Measurements from ENCODE around the gene RFX8.

RFX8 gene

GRCh38 chr2:101405351-101405899 lies 69.5 kb downstream of the RFX8 start:
- DNase-seq, result no peak

GRCh38 chr2:101403745-101404144 lies 71.2 kb downstream of the RFX8 start:
- DNase-seq, result no peak

- DNase-seq, result no peak
Observed at GRCh38 chr2:101402630-101403029, 72.3 kb downstream of the RFX8 start.

DNA sequence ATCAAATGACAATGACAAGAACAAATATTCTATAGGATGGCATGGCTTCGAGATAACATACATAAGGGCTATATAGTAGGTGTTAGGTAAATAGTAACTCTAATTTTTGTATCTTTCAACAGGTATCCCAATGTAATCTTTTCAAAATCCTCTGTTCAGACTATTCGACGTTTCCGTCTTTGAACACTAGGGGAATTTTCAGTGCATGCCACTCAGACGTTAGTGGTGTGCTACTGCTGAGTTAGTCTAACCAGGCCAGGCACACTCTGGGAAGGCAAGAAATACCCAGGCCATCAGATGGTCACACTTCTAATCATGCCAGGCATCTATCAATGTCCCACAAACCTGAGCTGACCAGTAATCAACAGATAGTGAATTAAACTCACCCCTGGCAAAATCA lies 73.0 kb downstream of the RFX8 start:
- DNase-seq, result no peak

GRCh38 chr2:101401326-101401665 lies 73.6 kb downstream of the RFX8 start:
- DNase-seq, result no peak

GRCh38 chr2:101400506-101401325 lies 74.2 kb downstream of the RFX8 start:
- no peak for DNase-seq

DNA sequence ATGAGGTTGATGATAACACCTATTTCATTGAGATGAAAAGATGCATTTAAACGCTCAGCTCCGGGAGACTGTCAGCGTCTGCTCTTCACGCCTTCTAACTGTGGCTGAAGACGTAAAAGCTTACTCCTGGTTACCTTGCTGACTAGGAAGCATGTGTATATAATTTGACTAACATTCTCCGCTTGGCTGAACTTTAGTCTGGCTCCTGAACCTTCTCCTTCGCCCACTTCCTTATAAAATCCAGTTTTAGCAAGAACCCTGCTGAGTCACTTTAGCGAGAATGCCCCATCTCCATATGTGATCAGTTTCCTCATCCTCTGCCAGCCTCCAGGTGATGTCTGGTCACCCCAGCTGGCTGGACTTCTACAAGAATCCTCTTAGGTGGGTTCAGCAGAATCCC lies 74.9 kb downstream of the RFX8 start:
- DNase-seq, result no peak

DNA sequence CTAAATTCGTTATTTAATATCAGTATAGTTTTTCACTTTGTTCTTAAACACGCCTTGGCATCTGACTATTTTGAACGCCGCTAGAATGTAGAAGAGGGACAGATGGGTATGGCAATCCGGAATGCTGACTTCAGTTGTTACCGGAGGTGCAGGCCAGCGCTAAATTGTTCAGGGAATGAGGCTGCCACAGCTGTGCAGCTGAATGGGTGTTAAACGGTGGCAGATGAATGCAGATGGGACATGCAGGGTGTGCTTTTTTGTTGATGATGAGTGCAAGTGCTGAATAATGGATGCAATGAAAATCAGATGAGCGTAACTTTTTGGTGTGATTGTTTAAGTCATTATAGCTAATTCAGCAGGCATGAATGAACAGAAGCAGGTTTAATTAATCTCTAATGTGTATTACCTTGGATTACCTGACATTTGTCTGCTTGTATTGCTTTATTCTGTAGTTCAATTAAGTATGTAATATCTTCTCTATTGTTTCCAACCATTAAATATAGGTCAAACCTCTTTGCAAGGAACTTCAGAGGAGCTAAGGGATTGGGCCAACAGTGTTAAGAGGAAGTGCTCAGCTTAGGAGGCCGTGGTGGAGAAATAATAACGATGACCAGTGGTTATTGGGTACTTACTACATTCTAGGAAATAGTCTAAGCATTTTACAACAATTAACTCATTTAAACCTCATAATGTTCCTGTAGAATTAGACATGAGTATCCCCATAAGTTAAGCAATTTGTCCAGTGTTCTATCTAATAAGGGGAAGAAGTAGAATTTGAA lies 75.7 kb downstream of the RFX8 start:
- no peak for DNase-seq

- DNase-seq, result no peak
Observed at GRCh38 chr2:101398116-101398821, 76.6 kb downstream of the RFX8 start.

- DNase-seq, result no peak
Observed at GRCh38 chr2:101396316-101396717, 78.6 kb downstream of the RFX8 start.

GRCh38 chr2:101395545-101396315 lies 79.2 kb downstream of the RFX8 start:
- no peak for DNase-seq

- no peak for DNase-seq
Observed at GRCh38 chr2:101388232-101388631, 86.7 kb downstream of the RFX8 start.

- DNase-seq, result peak; percentile 10
Observed at GRCh38 chr2:101387151-101387834, 87.6 kb downstream of the RFX8 start, which contains the start of gene CREG2. TSS of gene CREG2 (minus strand) at chr2:101387503. CDS start at chr2:101387457, 46 bp downstream.

DNA sequence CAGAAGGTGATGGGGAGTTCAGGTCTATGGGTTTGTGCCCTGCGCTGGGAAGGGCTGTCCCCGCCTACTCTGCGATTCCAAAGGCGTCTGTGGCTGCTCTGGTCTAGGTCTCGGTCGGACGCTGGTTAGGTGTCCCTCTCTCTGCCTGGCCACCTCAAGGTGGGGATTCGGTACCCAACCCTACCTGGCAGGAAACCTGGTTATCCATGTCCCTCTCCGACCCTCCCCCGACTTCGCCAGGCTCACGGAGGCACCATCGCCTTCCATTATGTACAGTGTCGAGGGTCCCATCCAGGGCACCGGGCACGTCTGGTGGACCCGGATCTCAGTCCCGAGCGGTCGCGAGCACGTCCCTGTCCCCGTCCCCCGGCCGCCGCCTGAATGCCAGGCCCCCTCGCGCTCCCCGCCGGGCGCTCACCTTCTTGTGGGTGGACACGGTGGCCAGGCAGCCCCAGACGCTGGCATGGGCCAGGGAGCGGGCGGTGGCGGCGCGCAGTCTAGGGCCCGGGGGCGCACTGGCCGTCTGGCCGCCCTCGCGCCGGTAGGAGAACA lies 88.2 kb downstream of the RFX8 start:
- no peak for DNase-seq

DNA sequence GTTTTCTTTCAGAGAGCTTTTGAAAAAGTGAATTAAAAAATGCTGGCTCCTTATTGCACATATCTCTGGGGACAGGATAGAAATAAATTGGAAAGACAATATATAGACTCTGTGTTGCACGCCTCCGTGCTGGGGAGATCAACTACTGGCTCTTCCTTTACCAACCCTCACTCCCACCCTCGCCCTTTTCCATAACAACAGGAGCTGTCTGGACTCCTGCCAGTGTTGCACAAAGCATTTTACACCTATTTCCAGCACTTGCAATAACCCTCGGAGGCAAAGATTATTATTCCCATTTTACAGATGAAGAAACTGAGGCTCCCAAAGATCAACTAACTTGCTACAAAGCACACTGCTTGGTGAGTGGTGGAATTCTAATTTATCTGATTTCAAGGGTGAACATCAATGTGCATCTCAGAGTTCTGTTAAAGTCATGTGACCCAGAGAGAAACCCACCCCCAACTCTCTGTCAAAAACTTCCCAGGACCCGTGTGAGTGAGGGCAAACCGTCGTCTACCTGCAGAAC lies 91.8 kb downstream of the RFX8 start:
- no peak for DNase-seq

DNA sequence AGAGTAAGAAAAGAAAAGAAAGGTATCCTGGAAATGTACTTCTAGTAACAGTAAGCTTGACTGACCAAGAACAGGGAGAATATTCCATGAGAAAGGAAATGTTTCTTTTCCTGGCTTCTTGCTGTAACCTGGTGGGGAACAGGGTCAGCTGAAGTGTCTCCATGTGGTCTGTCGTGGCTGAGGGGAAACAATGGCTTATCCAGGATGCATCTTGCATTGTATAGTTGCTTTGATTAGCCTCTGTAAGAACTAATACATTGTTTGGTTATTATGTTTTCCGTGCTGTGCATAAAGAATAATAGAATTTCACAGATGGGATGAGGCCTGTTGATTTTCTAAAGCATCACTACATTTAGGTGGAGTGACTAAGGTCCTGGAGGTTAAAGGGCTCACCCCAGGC lies 92.5 kb downstream of the RFX8 start:
- no peak for DNase-seq

- DNase-seq, result no peak
Observed at GRCh38 chr2:101380376-101380775, 94.5 kb downstream of the RFX8 start.

- no peak for DNase-seq
Observed at GRCh38 chr2:101379091-101379490, 95.8 kb downstream of the RFX8 start.

DNA sequence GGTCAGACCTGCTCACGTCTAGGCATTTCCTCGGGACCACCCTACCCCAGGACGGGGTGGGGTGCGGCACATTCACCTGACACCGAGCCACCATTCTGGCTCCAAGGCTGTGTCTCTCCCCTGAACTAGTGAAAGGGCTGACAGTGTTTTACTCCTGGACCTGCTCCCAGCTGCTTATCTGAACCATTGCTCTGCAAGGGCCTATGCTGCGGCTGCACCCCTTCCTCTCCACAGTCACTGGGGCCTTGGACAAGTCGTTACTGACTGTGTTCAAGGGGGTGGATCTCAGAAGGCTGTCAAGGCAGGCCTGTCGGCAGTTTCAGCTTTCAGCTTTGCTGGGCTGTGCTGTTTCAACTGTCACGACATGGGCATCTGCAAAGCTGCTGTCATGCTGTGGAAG lies 99.3 kb downstream of the RFX8 start:
- DNase-seq, result no peak

DNA sequence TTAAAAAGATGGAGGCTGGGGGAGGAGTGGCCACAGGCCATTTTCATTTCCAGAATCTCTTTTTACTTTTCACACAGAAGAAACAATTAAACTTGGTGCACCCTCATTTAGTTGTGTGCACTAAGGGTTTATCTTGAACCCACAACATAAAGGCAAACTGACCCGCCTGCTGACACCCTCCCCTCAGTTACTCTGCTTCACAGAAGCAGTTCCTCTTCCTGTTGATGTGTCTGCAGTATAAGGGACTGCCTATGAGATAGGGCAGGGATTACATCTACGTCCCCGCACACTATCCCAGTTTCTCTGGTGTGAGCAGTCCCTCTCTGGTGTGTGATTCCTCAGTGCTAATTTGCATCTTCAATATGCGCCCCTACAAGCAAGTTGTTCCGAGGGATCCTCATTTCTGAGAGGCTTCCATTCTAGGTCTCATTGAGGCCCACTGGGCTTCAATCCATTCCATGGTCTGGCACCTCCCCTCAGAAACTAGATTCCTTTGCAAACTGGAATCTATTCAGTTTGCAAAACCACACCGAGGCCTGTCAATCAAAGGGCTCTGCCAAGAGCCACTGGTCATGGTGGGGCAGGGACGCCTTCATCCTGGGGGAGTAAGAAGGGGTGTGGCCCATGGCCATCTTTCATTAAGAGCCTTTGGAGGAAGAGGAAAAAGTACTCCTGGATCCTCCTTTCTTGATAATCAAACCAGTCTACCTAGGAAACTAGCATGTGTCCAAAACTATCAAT lies 99.9 kb downstream of the RFX8 start:
- no peak for DNase-seq

- no peak for DNase-seq
Observed at GRCh38 chr2:101372792-101373191, 102.1 kb downstream of the RFX8 start.
